NOMO-1 (cell line): ENCODE data around the gene ARID5B.

ENCODE experiments used
- DNase-seq, 2 experiments: peaks; one replicate each; lab custom pipeline; 2025; ENCODE audit not compliant: unreplicated experiment in 2 of 2; lab: John Stamatoyannopoulos, UW

Gene ARID5B

GRCh38 chr10:61904733-61905725 is 3.5 kb downstream of the ARID5B start:
- DNase-seq = peak; percentile 53 to 62

- DNase-seq = no peak
Observed at GRCh38 chr10:61905837-61906561, 4.5 kb downstream of the ARID5B start.

GRCh38 chr10:61906562-61906901 is 5.0 kb downstream of the ARID5B start:
- no peak for DNase-seq

- DNase-seq = no peak
Observed at GRCh38 chr10:61907011-61907410, 5.5 kb downstream of the ARID5B start.

GRCh38 chr10:61907587-61907986 is 6.1 kb downstream of the ARID5B start:
- no peak for DNase-seq

- DNase-seq = no peak
Observed at GRCh38 chr10:61910226-61910805, 8.8 kb downstream of the ARID5B start.

GRCh38 chr10:61910894-61911293 is 9.4 kb downstream of the ARID5B start:
- DNase-seq = no peak

- DNase-seq = no peak
Observed at GRCh38 chr10:61911425-61911824, 9.9 kb downstream of the ARID5B start.

- DNase-seq = no peak
Observed at GRCh38 chr10:61912981-61913380, 11.5 kb downstream of the ARID5B start.

GRCh38 chr10:61918140-61918539 is 16.6 kb downstream of the ARID5B start:
- DNase-seq = no peak

- no peak for DNase-seq
Observed at GRCh38 chr10:61918989-61919388, 17.5 kb downstream of the ARID5B start.

GRCh38 chr10:61919646-61920215 is 18.2 kb downstream of the ARID5B start:
- no peak for DNase-seq

- no peak for DNase-seq
Observed at GRCh38 chr10:61921143-61921542, 19.6 kb downstream of the ARID5B start.

- DNase-seq = no peak
Observed at GRCh38 chr10:61923210-61923949, 21.9 kb downstream of the ARID5B start.

- DNase-seq = no peak
Observed at GRCh38 chr10:61923950-61924274, 22.4 kb downstream of the ARID5B start.

GRCh38 chr10:61929555-61929954 is 28.1 kb downstream of the ARID5B start:
- no peak for DNase-seq

GRCh38 chr10:61931620-61932332 is 30.3 kb downstream of the ARID5B start:
- DNase-seq = no peak

- DNase-seq = no peak
Observed at GRCh38 chr10:61933859-61934555, 32.5 kb downstream of the ARID5B start.

GRCh38 chr10:61935077-61935476 is 33.6 kb downstream of the ARID5B start:
- no peak for DNase-seq
